Activated CD4-positive, alpha-beta T cell treated with anti-CD3 and anti-CD28 coated beads for 4 hours (primary cell): ENCODE results near the gene CAPN15.

Source experiments
- DNase-seq, 2 donors: peaks; one replicate each; pipeline ENCODE4 v3.0.0-alpha.2; 2020

Gene CAPN15

GRCh38 chr16:526181-527014 lies 1.1 kb upstream of the CAPN15 start:
- DNase-seq: no peak

- DNase-seq: peak; percentile 41 to 49
Measured at GRCh38 chr16:528111-529011, 849 bp downstream of the CAPN15 start.

GRCh38 chr16:529012-529575 lies 1.6 kb downstream of the CAPN15 start:
- DNase-seq: no peak

- DNase-seq: no peak
Measured at GRCh38 chr16:530111-530817, 2.8 kb downstream of the CAPN15 start.

GRCh38 chr16:531494-532125 lies 4.1 kb downstream of the CAPN15 start:
- DNase-seq: no peak

- DNase-seq: no peak
Measured at GRCh38 chr16:533391-534123, 6.0 kb downstream of the CAPN15 start.

GRCh38 chr16:534135-534534 lies 6.6 kb downstream of the CAPN15 start:
- no peak for DNase-seq

- DNase-seq: no peak
Measured at GRCh38 chr16:534856-535445, 7.4 kb downstream of the CAPN15 start.

GRCh38 chr16:535446-536405 lies 8.2 kb downstream of the CAPN15 start:
- DNase-seq: no peak

- no peak for DNase-seq
Measured at GRCh38 chr16:536746-537145, 9.2 kb downstream of the CAPN15 start.

GRCh38 chr16:537415-538335 lies 10.2 kb downstream of the CAPN15 start:
- peak in 1 of 2 donors; percentile 42 for DNase-seq

- no peak for DNase-seq
Measured at GRCh38 chr16:539901-540530, 12.5 kb downstream of the CAPN15 start.

GRCh38 chr16:540645-541340 lies 13.3 kb downstream of the CAPN15 start:
- no peak for DNase-seq

GRCh38 chr16:543301-544164 lies 16.0 kb downstream of the CAPN15 start:
- DNase-seq: no peak

- no peak for DNase-seq
Measured at GRCh38 chr16:544517-544916, 17.0 kb downstream of the CAPN15 start.

- peak; percentile 29 to 52 for DNase-seq
Measured at GRCh38 chr16:546909-547770, 19.6 kb downstream of the CAPN15 start.
